NCI-H2227 (cell line): ENCODE results near the gene SHISA7.

ENCODE experiments used
- DNase-seq: peaks from one replicate; lab custom pipeline; 2025; ENCODE audit not compliant: unreplicated experiment; lab: John Stamatoyannopoulos, UW

SHISA7 gene

DNA sequence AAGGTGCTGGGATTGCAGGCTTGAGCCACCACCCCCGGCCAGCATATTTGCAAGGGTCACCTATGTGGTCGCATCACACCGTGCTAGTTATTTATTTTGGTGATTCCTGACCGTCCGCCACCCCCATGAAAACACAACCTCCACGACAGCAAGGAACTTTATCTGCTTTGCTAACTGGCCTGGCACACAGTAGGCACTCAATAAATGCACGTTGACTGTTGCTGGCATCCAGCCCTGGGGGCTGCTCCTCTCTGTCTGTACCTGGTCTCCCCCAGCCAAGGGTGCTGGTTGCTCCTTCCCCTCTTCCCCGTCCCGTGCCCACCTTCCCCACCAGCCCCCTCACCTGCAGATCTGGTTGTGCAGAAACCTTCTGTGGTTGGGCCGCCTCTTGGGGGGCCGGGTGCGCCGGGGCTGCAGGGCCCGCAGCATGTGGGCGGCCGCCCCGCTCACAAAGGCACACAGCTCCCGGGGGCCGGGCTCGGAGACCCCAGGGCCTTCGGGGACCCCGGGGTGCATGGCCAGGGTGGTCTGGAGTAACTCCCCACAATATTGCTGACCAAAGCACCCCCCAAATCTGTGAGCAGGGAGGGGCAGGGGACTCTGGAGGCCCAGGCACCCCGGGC, 21.1 kb upstream of the SHISA7 start:
- no peak for DNase-seq

DNA sequence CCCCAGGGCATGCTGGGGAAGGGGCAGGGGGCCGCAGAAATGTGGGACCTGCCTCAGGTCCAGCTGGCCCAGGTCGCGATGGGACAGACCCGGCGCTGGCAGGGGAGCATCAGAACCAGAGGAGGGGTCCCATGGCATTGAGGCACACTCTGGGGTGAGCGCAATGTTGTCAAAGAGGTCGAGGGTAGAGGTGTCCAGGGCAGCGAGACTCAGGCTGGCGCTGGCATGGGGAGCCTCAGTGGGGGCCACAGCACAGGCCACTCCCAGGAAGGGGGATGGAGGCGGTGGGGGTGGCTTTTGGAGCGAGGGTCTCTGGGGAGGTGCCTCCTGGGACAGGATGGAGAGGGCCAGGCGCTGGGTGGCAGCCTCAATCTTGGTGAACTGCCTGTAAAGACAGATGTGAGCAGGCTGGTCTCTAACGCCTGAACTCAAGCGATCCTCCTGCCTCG, 20.5 kb upstream of the SHISA7 start:
- no peak for DNase-seq

GRCh38 chr19:55462722-55463121, 19.6 kb upstream of the SHISA7 start:
- DNase-seq = no peak

- DNase-seq = peak; percentile 75
Observed at GRCh38 chr19:55461974-55462626, 19.0 kb upstream of the SHISA7 start.

DNA sequence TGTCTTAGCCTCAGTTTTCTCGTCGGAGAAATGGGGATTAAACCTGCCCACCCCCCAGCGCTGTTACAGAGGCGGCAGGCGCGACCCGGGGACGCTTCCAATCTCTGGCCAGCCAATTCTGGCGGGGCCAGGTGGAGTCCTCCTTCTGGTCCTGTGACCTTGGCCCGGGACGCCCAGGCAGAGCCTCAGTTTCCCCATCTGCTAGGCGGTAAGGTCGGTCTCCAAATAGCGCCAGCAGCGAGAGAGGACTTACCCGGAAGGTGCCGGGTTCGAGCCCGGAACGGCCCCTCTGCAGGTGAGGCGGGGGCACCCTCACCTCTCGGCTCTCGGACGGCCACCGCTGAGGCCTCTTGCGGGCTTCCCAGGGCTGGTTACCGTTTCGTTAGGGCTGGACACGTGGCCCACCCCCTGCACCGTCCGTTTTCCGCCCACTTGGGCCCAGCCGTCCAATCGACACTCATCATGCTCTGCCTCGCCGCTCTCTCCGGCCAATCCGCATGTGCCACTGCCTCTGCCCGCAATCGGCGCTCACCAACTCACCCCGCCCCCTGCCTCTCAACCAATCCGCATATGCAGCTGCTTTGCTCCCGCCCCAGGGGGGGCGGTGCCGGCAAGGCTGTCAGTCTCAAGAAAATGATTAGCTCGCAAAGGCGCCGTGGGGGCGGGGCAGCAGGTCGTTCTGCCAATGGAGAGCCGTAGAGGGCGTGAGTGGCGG, 18.3 kb upstream of the SHISA7 start, which contains the start of gene ISOC2:
TSS of gene ISOC2 (minus strand) at position 384 of the 715 bp plus-strand sequence. CDS start 5,156 bp downstream, outside the sequence.
- DNase-seq = peak; percentile 100

DNA sequence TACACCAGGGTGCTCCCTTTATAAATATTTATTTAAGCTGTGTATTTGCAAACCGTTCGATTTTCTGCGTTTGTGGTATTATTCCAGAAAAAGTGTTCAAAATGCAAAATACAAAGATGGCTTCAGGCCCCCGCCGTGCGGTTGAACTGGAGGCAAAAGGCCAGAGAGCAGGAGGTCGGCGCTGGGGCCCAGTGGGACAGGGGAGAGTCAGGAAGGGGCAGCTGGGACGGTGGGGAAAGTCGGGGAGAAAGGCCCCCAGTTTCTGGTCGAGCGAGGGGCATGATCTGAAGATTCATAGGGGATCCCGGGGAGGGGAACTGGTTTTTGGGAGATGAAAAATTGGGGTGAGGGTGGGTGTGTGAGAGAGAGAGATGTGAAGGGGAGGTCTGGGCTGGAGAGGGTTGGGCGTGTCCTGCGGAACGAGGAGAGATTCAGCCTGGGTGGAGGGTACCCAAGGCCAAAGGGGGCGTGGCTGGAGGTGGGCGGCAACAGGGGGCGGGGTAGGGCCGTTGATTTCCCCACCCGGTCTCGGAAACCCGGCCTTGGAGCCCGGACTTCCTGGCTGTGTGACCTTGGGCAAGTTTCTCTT, 17.7 kb upstream of the SHISA7 start:
- peak; percentile 92 for DNase-seq

- peak; percentile 67 for DNase-seq
Observed at GRCh38 chr19:55459950-55460657, 17.0 kb upstream of the SHISA7 start.

GRCh38 chr19:55459551-55459949, 16.4 kb upstream of the SHISA7 start:
- peak; percentile 63 for DNase-seq

DNA sequence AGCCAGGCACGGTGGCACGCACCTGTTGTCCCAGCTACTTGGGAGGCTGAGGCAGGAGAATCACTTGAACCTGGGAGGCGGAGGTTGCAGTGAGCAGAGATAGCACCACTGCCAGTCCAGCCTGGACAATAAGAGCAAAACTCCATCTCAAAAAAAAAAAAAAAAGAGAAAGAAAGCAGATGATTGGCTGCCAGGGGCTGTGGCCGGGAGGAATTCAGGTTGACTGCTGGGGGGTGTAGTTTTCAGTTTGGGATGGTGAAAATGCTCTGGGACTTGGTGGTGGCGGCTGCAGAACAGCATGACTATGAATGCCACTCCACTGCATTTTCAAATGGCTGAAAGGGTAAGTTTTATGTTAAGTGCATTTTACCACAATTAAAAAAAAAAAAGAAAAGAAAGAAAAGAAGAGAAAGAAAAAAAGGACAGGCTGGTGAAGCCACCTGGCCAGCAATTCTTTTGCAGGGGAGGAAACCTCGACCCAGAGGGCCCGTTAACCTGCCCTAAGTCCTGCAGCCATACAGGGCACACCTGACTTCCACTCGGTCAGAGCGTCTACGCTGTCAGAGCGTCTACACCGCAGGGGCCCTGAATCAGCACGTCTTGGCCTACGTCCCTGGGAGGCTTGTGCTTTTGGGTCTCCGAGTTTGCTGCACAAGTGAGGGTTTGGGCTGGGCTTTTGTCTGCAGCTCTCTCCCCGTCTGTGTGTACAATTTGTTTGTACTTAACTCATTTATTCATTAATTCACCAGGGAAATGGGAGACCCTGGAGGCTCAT, 14.8 kb upstream of the SHISA7 start:
- DNase-seq = no peak

GRCh38 chr19:55456347-55456746, 13.2 kb upstream of the SHISA7 start:
- DNase-seq = no peak

DNA sequence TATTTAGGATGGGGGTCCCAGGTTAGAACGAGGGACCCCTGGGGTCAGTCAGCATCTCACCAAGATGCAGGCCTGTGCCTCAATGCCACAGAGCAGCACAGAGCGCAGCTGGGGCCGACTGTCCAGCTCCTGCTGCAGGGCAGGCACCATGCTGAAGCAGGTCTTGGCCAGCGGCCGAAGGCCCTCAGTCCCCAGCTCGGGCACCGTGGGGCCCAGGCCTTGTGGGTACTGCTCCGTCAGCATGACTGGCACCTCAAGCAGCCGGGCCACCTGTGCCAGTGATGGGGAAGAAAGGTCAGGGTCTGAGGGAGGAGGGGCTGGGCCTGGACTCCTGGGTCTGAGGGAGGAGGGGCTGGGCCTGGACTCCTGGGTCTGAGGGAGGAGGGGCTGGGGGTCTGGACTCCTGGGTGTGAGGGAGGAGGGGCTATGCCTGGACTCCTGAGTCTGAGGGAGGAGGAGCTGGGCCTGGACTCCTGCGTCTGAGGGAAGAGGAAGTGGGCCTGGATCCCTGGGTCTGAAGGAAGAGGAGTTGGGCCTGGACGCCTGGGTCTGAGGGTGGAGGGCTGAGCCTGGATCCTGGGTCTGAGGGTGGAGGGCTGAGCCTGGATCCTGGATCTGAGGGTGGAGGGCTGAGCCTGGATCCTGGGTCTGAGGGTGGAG, 12.6 kb upstream of the SHISA7 start:
- no peak for DNase-seq

- peak; percentile 91 for DNase-seq
Observed at GRCh38 chr19:55454787-55455243, 11.7 kb upstream of the SHISA7 start.

GRCh38 chr19:55453511-55454260, 10.6 kb upstream of the SHISA7 start:
- no peak for DNase-seq

DNA sequence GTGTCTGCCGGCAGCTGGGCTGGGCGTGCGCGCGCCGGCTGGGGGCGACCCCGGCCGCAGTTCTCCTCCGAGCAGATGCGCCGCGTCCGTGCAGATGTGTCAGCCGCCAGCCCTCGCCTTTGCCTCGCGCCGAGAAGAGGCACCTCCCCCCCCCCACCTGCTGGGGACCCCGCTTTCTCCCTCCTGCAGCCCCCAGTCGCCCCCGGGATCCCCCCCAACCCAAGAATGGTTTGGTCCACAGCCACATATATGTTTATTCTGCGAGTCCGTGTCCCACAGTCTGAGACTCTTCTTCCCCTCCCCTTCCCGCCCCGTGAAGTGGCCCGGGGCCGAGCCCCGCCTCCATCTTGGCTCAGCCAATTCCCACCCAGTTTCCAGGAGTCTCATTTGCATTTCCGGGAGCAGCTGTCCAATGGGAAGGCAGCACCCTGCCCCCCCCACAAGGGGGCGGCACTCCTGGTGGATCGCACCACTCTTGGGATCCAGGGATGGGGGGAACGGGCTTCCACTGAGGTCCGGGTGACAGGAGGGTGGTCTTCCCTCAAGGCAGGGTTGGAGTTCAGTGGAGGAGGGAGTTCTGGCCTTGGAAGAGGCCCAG, 9.7 kb upstream of the SHISA7 start:
- peak; percentile 100 for DNase-seq

- DNase-seq = peak; percentile 93
Observed at GRCh38 chr19:55451965-55452748, 9.1 kb upstream of the SHISA7 start.

- peak; percentile 73 for DNase-seq
Observed at GRCh38 chr19:55451163-55451964, 8.3 kb upstream of the SHISA7 start.

DNA sequence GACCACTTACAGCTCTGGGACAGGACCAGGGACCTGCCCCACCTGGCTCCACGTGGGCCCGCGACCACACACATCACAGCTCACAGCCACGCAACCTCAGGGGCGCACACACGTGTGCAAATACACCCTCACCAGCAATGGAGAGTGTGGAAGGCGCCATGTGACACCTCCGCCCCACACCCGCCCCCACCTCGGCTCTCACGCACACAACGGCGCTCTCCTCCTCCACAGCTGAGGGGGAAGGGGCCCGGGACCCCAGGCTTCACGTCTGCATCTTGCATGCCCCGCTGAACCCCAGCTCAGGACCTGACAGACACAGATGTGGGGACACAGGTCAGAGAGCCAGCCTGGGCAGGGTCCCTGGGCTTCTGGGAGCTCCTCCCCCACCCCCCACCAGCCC, 6.4 kb upstream of the SHISA7 start:
- DNase-seq = no peak
